NT2/D1 (cell line): ENCODE results near the gene FIG4.
"Not testable (repeated sequence)": the region's sequence is repeated elsewhere in the genome, so short reads cannot be mapped to it uniquely, and the experiment has no call there.

ENCODE experiments used
- DNase-seq: peaks from one replicate; pipeline ENCODE4 v3.0.0-alpha.2; 2011; ENCODE audit warnings: low read depth, low spot score
- H3K27me3 ChIP-seq: 2 replicates; pipeline ENCODE4 v1.6.0; 2011; ENCODE audit warnings: mild to moderate bottlenecking; ENCODE audit not compliant: insufficient read length, insufficient read depth
- H3K36me3 ChIP-seq: 2 replicates; pipeline ENCODE4 v1.6.1; 2011; ENCODE audit warnings: mild to moderate bottlenecking, low read length, mixed read lengths; ENCODE audit not compliant: insufficient read depth, insufficient read length
- H3K4me1 ChIP-seq: 2 replicates; pipeline ENCODE4 v1.5.1; 2011; ENCODE audit not compliant: insufficient read depth, insufficient read length
- H3K4me3 ChIP-seq: 2 replicates; pipeline ENCODE4 v1.5.1; 2011; ENCODE audit warnings: low read depth; ENCODE audit not compliant: insufficient read length
- H3K9ac ChIP-seq: 2 replicates; pipeline ENCODE4 v1.6.0; 2011; ENCODE audit warnings: low read depth; ENCODE audit not compliant: insufficient read length
- H3K9me3 ChIP-seq: 2 replicates; pipeline ENCODE4 v1.5.1; 2011; ENCODE audit warnings: mild to moderate bottlenecking, low read length; ENCODE audit not compliant: insufficient read depth
- SUZ12 ChIP-seq: IDR thresholded peaks from 2 replicates; pipeline ENCODE4 v1.6.1; 2011; ENCODE audit not compliant: insufficient read length, insufficient read depth; ENCODE audit errors: extremely low read depth
- YY1 ChIP-seq: IDR thresholded peaks from 2 replicates; pipeline ENCODE4 v1.6.1; 2011; ENCODE audit not compliant: insufficient read length, insufficient read depth
- ZNF274 ChIP-seq: IDR thresholded peaks from 2 replicates; pipeline ENCODE4 v1.6.1; 2011; ENCODE audit warnings: mild to moderate bottlenecking, low read depth, low read length

The FIG4 gene

DNA sequence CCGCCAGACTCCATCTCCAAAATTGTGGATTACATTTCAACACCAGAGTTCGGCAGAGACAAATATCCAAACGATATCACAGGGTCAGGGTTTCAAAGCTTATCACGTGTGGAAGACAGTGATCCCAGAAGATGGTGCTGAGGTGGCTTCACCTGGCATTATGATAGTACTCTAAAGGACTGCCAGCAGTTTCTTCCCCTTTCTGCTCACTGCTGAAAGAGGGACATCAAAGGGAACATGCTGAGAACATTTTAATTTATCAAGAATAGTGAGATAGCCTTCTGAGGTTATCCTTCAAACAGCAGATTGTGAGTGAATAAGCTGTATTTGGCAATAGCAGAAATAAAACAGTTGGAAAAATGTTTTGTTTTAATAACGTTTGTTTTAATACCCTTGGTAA, 79.7 kb downstream of the FIG4 start:
- H3K9me3 ChIP-seq: no peaks in the 10 kb centered on the region
- no peak for TF ChIP-seq ZNF274
- no peak for TF ChIP-seq SUZ12
- no peak for TF ChIP-seq YY1
- no peak for DNase-seq
- H3K4me3 ChIP-seq: no peak overlapping the region
- H3K27me3 ChIP-seq: no peaks in the 10 kb centered on the region
- H3K36me3 ChIP-seq: no peaks in the 10 kb centered on the region
- no peak overlapping the region for H3K9ac ChIP-seq
- H3K4me1 ChIP-seq: no peaks in the 10 kb centered on the region

DNA sequence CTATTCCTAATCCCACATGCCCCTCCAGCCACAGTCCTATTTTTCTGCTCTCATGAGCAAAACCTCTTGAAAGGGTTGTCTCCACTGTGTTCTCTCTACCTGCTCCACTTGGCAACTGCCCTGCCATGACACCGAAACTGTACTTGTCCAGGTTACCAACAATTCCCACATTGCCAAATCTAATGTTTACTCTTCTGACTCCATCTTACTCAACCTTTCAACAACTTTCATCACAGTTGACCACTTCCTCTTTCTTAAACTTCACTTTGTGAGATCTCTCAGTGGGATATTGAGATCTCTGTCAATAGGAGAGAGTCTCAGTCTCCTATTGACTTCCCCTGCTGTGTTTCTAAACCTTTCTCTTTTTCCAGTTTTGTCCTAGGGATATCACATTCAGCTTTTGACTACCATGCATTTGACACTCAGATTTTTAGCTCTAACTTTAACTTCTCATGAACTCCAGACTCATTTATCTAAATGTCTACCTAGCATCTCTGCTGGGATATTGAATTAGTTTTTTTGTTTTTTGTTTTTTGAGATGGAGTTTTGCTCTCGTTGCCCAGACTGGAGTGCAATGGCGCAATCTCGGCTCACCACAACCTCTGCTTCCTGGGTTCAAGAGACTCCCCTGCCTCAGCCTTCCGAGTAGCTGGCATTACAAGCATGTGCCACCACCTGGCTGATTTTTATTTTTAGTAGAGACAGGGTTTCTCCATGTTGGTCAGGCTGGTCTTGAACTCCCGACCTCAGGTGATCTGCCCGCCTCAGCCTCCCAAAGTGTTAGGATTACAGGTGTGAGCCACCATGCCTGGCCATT, 81.1 kb downstream of the FIG4 start:
- H3K9me3 ChIP-seq, H3K9ac ChIP-seq, H3K4me3 ChIP-seq, DNase-seq, H3K27me3 ChIP-seq, H3K36me3 ChIP-seq, H3K4me1 ChIP-seq: not testable (repeated sequence)

DNA sequence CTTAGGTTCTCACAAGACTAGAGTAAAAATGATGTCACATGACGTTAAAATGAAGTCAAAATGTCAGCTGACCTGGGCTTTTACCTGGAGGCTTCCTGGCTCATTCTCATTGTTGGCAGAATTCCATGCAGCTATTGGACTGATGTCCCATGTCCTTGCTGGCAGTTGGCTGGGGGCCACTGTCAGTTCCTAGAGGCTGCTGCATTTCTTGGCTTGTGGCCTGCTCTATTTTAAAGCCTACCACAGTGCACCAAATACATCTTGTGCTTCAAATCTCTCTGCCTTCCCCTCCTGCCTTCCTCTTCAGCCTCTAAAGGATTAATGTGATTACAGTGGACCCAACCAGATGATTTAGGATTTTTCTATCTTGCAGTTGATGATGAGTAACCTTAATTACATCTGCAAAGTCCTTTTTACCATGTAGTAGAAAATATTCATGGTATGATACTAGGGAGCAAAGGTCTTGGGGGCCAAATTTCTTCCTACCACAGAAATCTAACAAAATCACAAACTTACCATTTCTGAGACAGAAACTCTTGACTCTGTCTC, 81.9 kb downstream of the FIG4 start:
- TF ChIP-seq ZNF274 (no peak), YY1 (no peak), SUZ12 (no peak)
- H3K9ac ChIP-seq: no peak overlapping the region
- DNase-seq: no peak

DNA sequence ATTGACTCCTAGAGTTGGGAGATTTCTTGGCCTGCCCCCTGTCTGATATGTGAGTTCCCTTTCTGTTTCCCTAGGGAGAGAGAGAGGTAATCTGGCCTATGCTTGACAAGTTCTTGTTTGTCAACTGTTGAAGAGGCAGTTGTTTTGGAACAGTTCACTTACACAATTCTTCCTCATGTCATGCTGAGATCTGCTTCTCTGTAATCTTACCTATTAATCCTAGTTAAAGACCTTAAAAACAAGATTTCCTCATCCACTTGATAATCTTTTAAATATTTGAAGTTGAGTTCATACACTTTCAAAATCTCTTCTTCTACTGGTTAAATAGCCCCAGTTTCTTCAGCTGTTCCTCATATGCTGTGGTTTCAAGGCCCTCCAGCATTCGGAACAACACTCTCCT, 89.9 kb downstream of the FIG4 start:
- no peaks in the 10 kb centered on the region for H3K27me3 ChIP-seq
- TF ChIP-seq ZNF274 (no peak), YY1 (no peak), SUZ12 (no peak)

More for the DNA sequence above, 81.9 kb downstream of the FIG4 start:
- no peaks in the 10 kb centered on the region for H3K36me3 ChIP-seq
- no peaks in the 10 kb centered on the region for H3K27me3 ChIP-seq
- no peaks in the 10 kb centered on the region for H3K4me1 ChIP-seq
- no peak overlapping the region for H3K4me3 ChIP-seq
- H3K9me3 ChIP-seq: no peaks in the 10 kb centered on the region

DNA sequence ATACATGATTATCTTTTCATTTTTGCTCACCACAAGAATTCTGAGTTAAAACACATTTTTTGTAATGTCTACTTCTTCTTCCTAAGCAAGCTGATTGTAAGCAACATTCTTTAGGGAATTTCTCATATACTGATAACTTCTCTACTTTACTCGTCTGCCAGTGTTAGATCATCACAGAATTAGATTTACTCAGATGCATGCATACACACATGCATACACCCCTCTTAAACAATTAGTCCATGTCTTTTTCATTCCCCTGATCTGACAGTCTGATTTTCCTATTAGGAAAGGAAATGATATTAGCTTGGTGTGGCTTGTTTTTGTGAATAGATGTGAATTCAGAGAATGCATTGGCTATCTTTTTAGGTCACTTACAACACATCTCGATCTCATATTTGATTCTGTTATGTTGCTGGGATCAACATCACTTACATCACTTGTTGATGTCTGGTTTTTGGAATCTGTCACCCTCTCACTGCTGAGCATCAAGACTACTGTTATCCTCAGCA, 91.4 kb downstream of the FIG4 start:
- Histone ChIP-seq H3K9ac (no peak overlapping the region), H3K9me3 (no peaks in the 10 kb centered on the region; the same call in 1 of the 2 replicates), H3K36me3 (no peaks in the 10 kb centered on the region), H3K4me3 (no peak overlapping the region), H3K27me3 (no peaks in the 10 kb centered on the region), H3K4me1 (no peaks in the 10 kb centered on the region)
- no peak for DNase-seq
- TF ChIP-seq ZNF274 (no peak), YY1 (no peak), SUZ12 (no peak)

More for the DNA sequence above, 89.9 kb downstream of the FIG4 start:
- Histone ChIP-seq H3K9me3 (no peaks in the 10 kb centered on the region), H3K4me3 (no peak overlapping the region), H3K9ac (no peak overlapping the region), H3K4me1 (no peaks in the 10 kb centered on the region), H3K36me3 (no peaks in the 10 kb centered on the region)
- DNase-seq: no peak

DNA sequence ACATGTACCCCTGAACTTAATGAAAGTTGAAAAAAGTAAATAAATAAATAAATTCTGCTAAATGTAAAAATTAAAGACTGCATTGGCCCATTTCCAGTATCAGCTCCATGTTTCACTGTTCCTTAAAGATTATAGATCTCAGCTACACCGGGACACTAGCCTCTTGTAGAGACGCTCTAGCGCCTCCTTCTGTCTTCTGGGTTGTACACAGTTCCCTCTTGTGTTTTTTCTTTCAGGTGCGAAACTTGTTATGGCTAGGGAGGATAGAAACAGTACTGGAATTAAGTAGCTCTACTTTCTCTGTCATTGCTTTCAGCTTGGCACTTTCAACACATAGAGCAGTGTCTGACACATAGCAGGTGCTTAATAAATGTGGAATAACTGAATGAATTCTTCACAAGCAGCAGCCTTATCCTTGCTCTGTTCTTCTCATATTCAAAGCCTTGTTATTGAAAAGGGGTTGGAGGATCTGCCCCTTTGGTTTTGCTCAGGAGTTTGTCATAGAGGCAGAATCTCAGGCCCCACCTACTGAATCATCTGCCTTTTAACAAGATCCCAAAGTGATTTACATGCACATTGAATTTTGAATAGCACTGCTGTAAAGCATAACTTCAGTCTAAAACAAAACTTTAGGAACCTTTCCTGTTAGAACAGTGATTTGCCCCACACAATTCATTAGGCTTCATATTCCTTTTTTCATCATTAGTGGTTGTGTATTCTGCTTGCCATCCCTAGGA, 92.3 kb downstream of the FIG4 start:
- Histone ChIP-seq H3K4me1 (no peaks in the 10 kb centered on the region), H3K4me3 (no peak overlapping the region), H3K27me3 (no peaks in the 10 kb centered on the region), H3K36me3 (no peaks in the 10 kb centered on the region), H3K9me3 (no peaks in the 10 kb centered on the region; the same call in 1 of the 2 replicates), H3K9ac (no peak overlapping the region)
- TF ChIP-seq ZNF274: no peak
- no peak for TF ChIP-seq YY1
- no peak for TF ChIP-seq SUZ12
- no peak for DNase-seq

DNA sequence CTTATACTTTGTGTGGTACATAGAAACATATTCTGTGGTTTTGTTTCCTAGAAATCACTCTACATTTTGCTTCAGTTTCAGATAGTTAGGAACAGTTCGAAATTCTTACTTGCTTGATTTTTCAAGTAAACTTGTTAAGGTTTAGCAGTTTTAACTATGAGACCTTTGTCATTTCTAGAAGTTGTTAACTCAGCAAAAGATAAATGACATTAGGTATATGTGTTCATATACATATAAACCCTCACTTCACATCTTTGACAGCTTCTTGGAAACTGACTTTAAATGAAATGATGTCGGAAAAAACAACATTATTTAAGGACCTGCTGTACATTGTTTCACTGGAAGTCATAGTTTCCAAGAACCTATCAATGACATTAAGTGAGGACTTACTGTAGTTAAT, 96.2 kb downstream of the FIG4 start:
- no peak for DNase-seq
- H3K9ac ChIP-seq: no peak overlapping the region
- H3K4me1 ChIP-seq: no peaks in the 10 kb centered on the region
- no peak overlapping the region for H3K4me3 ChIP-seq
- no peaks in the 10 kb centered on the region; the same call in 1 of the 2 replicates for H3K9me3 ChIP-seq
- H3K36me3 ChIP-seq: no peaks in the 10 kb centered on the region
- H3K27me3 ChIP-seq: no peaks in the 10 kb centered on the region
- TF ChIP-seq YY1: no peak
- TF ChIP-seq SUZ12: no peak
- TF ChIP-seq ZNF274: no peak
